ENCODE results near the gene LSS. TPM values are rescaled to one million over a fixed set of nuclear protein-coding genes. Genes with fewer than 3 reads are reported as not detected.

Gene LSS
- total RNA-seq, 1 donor from 2014 or later = 91.0 TPM

GRCh38 chr21:46237474-46237873, 8.9 kb upstream of the LSS start:
- H3K27ac ChIP-seq = no peak overlapping the region
- no peaks in the 10 kb centered on the region for H3K4me1 ChIP-seq
- H3K36me3 ChIP-seq = peaks cover 100% of the 10 kb centered on the region
- no peak for ATAC-seq
- no peak for DNase-seq
- no peaks in the 10 kb centered on the region for H3K9me3 ChIP-seq
- TF ChIP-seq, protein P1, sequence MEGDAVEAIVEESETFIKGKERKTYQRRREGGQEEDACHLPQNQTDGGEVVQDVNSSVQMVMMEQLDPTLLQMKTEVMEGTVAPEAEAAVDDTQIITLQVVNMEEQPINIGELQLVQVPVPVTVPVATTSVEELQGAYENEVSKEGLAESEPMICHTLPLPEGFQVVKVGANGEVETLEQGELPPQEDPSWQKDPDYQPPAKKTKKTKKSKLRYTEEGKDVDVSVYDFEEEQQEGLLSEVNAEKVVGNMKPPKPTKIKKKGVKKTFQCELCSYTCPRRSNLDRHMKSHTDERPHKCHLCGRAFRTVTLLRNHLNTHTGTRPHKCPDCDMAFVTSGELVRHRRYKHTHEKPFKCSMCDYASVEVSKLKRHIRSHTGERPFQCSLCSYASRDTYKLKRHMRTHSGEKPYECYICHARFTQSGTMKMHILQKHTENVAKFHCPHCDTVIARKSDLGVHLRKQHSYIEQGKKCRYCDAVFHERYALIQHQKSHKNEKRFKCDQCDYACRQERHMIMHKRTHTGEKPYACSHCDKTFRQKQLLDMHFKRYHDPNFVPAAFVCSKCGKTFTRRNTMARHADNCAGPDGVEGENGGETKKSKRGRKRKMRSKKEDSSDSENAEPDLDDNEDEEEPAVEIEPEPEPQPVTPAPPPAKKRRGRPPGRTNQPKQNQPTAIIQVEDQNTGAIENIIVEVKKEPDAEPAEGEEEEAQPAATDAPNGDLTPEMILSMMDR (IDR thresholded peaks at IDR 0.05) = no peak
- intact Hi-C loops (cut with DNase I) = no loop called here
- H3K4me3 ChIP-seq = no peak overlapping the region
- H3K27me3 ChIP-seq (ENCODE audit: low read depth) = no peaks in the 10 kb centered on the region

GRCh38 chr21:46234436-46234950, 5.9 kb upstream of the LSS start:
- Histone ChIP-seq H3K27ac (no peak overlapping the region), H3K27me3 (ENCODE audit: low read depth) (no peaks in the 10 kb centered on the region), H3K36me3 (peaks cover 70% of the 10 kb centered on the region), H3K4me3 (no peak overlapping the region), H3K4me1 (peaks cover 5% of the 10 kb centered on the region), H3K9me3 (no peaks in the 10 kb centered on the region)
- intact Hi-C loops (cut with DNase I) = no loop called here
- TF ChIP-seq, protein P1 (IDR thresholded peaks at IDR 0.05) = no peak
- no peak for DNase-seq
- ATAC-seq = no peak

- DNase-seq = no peak
- Histone ChIP-seq H3K27ac (no peak overlapping the region), H3K27me3 (ENCODE audit: low read depth) (no peaks in the 10 kb centered on the region), H3K4me3 (peak overlapping the region; percentile 88), H3K4me1 (peaks cover 33% of the 10 kb centered on the region), H3K36me3 (peaks cover 24% of the 10 kb centered on the region), H3K9me3 (no peaks in the 10 kb centered on the region)
- no peak for ATAC-seq
- intact Hi-C loops (cut with DNase I) = no loop called here
- TF ChIP-seq, protein P1 (IDR thresholded peaks at IDR 0.05) = no peak
Measured at GRCh38 chr21:46229923-46230260, 1.3 kb upstream of the LSS start.

DNA sequence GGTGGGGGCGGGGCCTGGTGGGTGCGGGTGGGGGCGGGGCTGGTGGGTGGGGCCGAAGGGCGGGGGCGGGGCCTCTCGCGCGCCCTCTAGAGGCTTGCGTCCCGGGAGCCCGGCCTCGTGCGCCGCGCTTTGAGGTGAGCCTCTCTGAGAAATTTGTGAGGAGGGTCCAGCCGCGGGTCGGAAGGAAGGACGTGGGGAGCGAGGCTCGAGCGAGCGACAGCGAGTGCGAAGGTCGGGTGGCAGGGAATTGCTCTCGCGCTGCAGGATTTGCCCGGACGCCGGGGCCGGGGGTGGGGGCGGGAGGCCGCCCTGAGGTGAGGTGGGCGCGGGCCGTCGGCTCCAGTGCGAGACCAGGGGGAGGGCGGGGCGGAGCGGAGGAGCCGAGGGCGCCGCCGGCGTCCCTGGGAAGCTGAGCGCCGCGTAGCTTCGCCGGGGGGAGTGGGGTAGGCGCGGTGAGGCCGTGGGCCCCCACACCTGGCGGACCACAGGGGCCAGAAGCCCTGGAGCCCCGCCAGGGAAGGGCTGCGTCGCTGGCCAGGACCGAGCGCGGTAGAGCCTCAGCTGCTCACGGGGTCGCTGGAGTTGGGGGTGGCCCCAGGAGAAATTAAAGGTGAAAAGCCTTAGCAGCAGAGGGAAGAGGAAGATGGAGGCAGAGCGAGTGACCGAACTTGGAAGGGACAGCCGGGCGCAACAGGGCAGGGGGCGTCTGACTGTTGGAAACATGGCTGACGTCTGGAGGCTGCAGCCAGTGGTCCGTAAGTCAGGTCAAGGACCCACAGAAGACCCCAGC, 754 bp upstream of the LSS start:
- DNase-seq (peak; percentile 80), ATAC-seq (peak; percentile 50 to 71)
- TF ChIP-seq, protein P1 (IDR thresholded peaks at IDR 0.05) = peak; percentile 43
- H3K27me3 ChIP-seq (ENCODE audit: low read depth) = no peaks in the 10 kb centered on the region
- H3K4me3 ChIP-seq = peak overlapping the region; percentile 88
- H3K9me3 ChIP-seq = no peaks in the 10 kb centered on the region
- peaks cover 18% of the 10 kb centered on the region for H3K36me3 ChIP-seq
- peak overlapping the region; percentile 64 for H3K27ac ChIP-seq
- H3K4me1 ChIP-seq = peaks cover 33% of the 10 kb centered on the region
- intact Hi-C loops (cut with DNase I) = no loop called here

DNA sequence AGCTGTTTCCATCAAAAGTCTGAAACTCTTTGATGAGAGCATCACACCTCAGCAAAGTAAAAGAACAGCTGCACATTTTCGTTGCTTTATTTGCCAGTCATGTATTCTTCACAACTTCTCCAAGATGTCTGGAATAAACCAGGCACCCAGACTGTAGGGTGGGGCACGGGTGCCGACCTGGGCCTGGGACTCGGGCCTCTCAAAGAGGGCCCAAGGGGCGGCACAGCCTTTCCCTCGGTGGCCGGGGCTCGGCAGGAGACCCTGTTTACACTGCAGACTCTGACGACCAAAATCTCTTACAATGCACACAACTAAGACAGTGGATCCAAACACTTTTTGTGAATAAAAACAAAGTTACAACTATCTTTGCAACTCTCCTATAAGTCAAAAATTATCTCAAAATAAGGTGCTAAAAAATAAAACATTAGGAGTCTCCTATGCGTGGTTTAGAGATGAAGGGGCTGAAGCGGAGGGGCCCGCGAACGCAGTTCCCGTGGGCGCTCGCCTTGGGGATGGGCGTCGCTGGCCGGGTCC, 696 bp downstream of the LSS start:
- TF ChIP-seq, protein P1 (IDR thresholded peaks at IDR 0.05) = no peak
- peaks cover 13% of the 10 kb centered on the region for H3K36me3 ChIP-seq
- peaks cover 37% of the 10 kb centered on the region for H3K4me1 ChIP-seq
- no peaks in the 10 kb centered on the region for H3K27me3 ChIP-seq (ENCODE audit: low read depth)
- no peak for DNase-seq
- intact Hi-C loops (cut with DNase I) = no loop called here
- H3K9me3 ChIP-seq = no peaks in the 10 kb centered on the region
- H3K4me3 ChIP-seq = peak overlapping the region; percentile 88
- peak overlapping the region; percentile 85 for H3K27ac ChIP-seq
- ATAC-seq = peak in 1 of 2 donors; percentile 17
